Regular cardiac myocyte (primary cell): ENCODE results near the gene CCDC27. TPM values are rescaled to one million over a fixed set of nuclear protein-coding genes. Genes with fewer than 3 reads are reported as not detected.

Experiments
- total RNA-seq: library from RNA; depleted of rRNA; stranded (reverse); fragments of >200 nt; gene quantifications from 2 replicates; pipeline ENCODE4 v1.2.3, GENCODE V29; 2014

CCDC27 gene
- total RNA-seq: not detected in 2 replicates

GRCh38 chr1:3752400-3752945 lies at the start of gene CCDC27:
Gene CCDC27, plus strand, starts transcription at chr1:3752450. Its CDS starts 32 bp downstream, at chr1:3752482.

GRCh38 chr1:3772715-3773571 lies 20.7 kb downstream of the CCDC27 start, which contains the start of gene SMIM1:
Gene SMIM1, plus strand, starts transcription at chr1:3772749. Its CDS starts 2,625 bp downstream, at chr1:3775374.

GRCh38 chr1:3796215-3797061 lies 44.2 kb downstream of the CCDC27 start, which contains the start of gene LRRC47:
Gene LRRC47, minus strand, starts transcription at chr1:3796498. Its CDS starts 22 bp downstream, at chr1:3796476.

Other genes with a start within 250 kb of the CCDC27 start
- 9.4 and 38.9 TPM in 2 replicates for gene MEGF6, start 140.9 kb upstream of the CCDC27 start, total RNA-seq
- 20.0 and 37.0 TPM in 2 replicates for gene TPRG1L, start 127.4 kb upstream of the CCDC27 start, total RNA-seq
- gene WRAP73, start 102.3 kb upstream of the CCDC27 start, total RNA-seq: 12.4 and 16.7 TPM in 2 replicates
- gene TP73, start 99.9 kb upstream of the CCDC27 start, total RNA-seq: not detected in 2 replicates
- 1.4 TPM in 1 of 2 replicates, not detected in the other for gene SMIM1, start 20.3 kb downstream of the CCDC27 start, total RNA-seq
- gene LRRC47, start 44.0 kb downstream of the CCDC27 start, total RNA-seq: 36.6 and 50.4 TPM in 2 replicates
- 13.8 and 17.8 TPM in 2 replicates for gene CEP104, start 104.8 kb downstream of the CCDC27 start, total RNA-seq
- gene DFFB, start 105.0 kb downstream of the CCDC27 start, total RNA-seq: 4.8 and 10.5 TPM in 2 replicates
- gene C1orf174, start 147.8 kb downstream of the CCDC27 start, total RNA-seq: 29.6 and 56.7 TPM in 2 replicates